Smooth muscle cell (in vitro differentiated cells): ENCODE results near the gene MARCHF9. TPM values are rescaled to one million over a fixed set of nuclear protein-coding genes. Genes with fewer than 3 reads are reported as not detected.

Experiments used
- DNase-seq: peaks from one replicate; lab custom pipeline; 2025; ENCODE audit not compliant: unreplicated experiment; lab: John Stamatoyannopoulos, UW
- H2AFZ ChIP-seq: fragments of 200-600 bp; sonication (generic); 2 replicates; pipeline ENCODE4 v1.6.0; 2016; ENCODE audit warnings: antibody characterized with exemption, low read depth, mild to moderate bottlenecking
- H3F3A ChIP-seq: fragments of 200-600 bp; sonication (generic); 2 replicates; pipeline ENCODE4 v1.6.0; 2017; ENCODE audit warnings: antibody characterized with exemption, low read depth
- H3K27ac ChIP-seq: fragments of 200-600 bp; sonication (generic); 2 replicates; pipeline ENCODE4 v1.5.1; 2016; ENCODE audit warnings: low read depth, mild to moderate bottlenecking
- H3K27me3 ChIP-seq: fragments of 200-600 bp; sonication (generic); 2 replicates; pipeline ENCODE4 v1.6.1; 2016; ENCODE audit warnings: low read depth, mild to moderate bottlenecking
- H3K36me3 ChIP-seq: fragments of 200-600 bp; sonication (generic); 2 replicates; pipeline ENCODE4 v1.5.1; 2016; ENCODE audit warnings: low read depth
- H3K4me1 ChIP-seq: fragments of 200-600 bp; sonication (generic); 2 replicates; pipeline ENCODE4 v1.5.1; 2016; ENCODE audit warnings: low read depth
- H3K4me2 ChIP-seq: fragments of 200-600 bp; sonication (generic); 2 replicates; pipeline ENCODE4 v1.6.0; 2016; ENCODE audit warnings: mild to moderate bottlenecking
- H3K4me3 ChIP-seq: fragments of 200-600 bp; sonication (generic); 2 replicates; pipeline ENCODE4 v1.5.1; 2016; ENCODE audit warnings: mild to moderate bottlenecking
- H3K79me2 ChIP-seq: fragments of 200-600 bp; sonication (generic); 2 replicates; pipeline ENCODE4 v1.6.0; 2016; ENCODE audit warnings: low read depth, mild to moderate bottlenecking
- H3K9ac ChIP-seq: fragments of 200-600 bp; sonication (generic); 2 replicates; pipeline ENCODE4 v1.6.0; 2016; ENCODE audit warnings: low read depth
- H3K9me3 ChIP-seq: fragments of 200-600 bp; sonication (generic); replicated peaks from 2 replicates; pipeline ENCODE4 v1.5.1; 2016; ENCODE audit warnings: low read depth
- H4K20me1 ChIP-seq: fragments of 200-600 bp; sonication (generic); 2 replicates; pipeline ENCODE4 v1.6.0; 2016; ENCODE audit warnings: low read depth
- CTCF ChIP-seq: fragments of 200-600 bp; sonication (generic); IDR thresholded peaks from 2 replicates; pipeline ENCODE4 v1.5.1; 2017; ENCODE audit warnings: borderline replicate concordance, mild to moderate bottlenecking, antibody characterized with exemption; ENCODE audit not compliant: insufficient read depth, poor library complexity, severe bottlenecking
- WGBS: methylation state at CpG from one replicate; pipeline ENCODE4 v1.1.7; 2016; ENCODE audit warnings: low lambda C conversion rate; 5-methylcytosine and 5-hydroxymethylcytosine counted together
- polyA plus RNA-seq: library from polyadenylated mRNA; unstranded; fragments of >200 nt; fragmentation: Nextera tagmentation; extraction: Ambion mirVana; gene quantifications from 2 replicates; pipeline ENCODE4 v1.2.1, GENCODE V29; 2016
- total RNA-seq: library from RNA; depleted of rRNA; stranded (reverse); fragments of >200 nt; gene quantifications from 2 replicates; pipeline ENCODE4 v1.2.3, GENCODE V29; 2014

The MARCHF9 gene
- total and polyA plus RNA-seq, 2 experiments from 2014 or later = 3.7 to 8.6 TPM

GRCh38 chr12:57726884-57727757 lies 27.8 kb upstream of the MARCHF9 start:
- no peak overlapping the region for H3K9ac ChIP-seq
- peaks cover 3% of the 10 kb centered on the region for H3K4me1 ChIP-seq
- no peaks in the 10 kb centered on the region for H3K9me3 ChIP-seq
- WGBS = 17% methylated on average over 75 of the region's 76 CpGs
- TF ChIP-seq CTCF = peak; percentile 17
- H3K36me3 ChIP-seq = no peaks in the 10 kb centered on the region
- no peak overlapping the region for H2AFZ ChIP-seq
- H3K27ac ChIP-seq = no peak overlapping the region
- no peaks in the 10 kb centered on the region for H4K20me1 ChIP-seq
- peaks cover 75% of the 10 kb centered on the region for H3K27me3 ChIP-seq
- no peaks in the 10 kb centered on the region for H3F3A ChIP-seq
- DNase-seq = peak; percentile 15
- no peaks in the 10 kb centered on the region for H3K79me2 ChIP-seq
- H3K4me3 ChIP-seq = peak overlapping the region; percentile 56
- H3K4me2 ChIP-seq = peak overlapping the region; percentile 93

- Histone ChIP-seq H3K4me2 (no peak overlapping the region), H3K36me3 (no peaks in the 10 kb centered on the region), H4K20me1 (no peaks in the 10 kb centered on the region), H3K4me3 (no peak overlapping the region), H3K9me3 (no peaks in the 10 kb centered on the region), H3K9ac (no peak overlapping the region), H3K4me1 (peaks cover 3% of the 10 kb centered on the region), H3K79me2 (no peaks in the 10 kb centered on the region), H3K27ac (no peak overlapping the region), H3K27me3 (peaks cover 83% of the 10 kb centered on the region), H2AFZ (no peak overlapping the region), H3F3A (no peaks in the 10 kb centered on the region)
- TF ChIP-seq CTCF = no peak
- WGBS = 47% methylated on average over 21 of the region's 21 CpGs
- DNase-seq = no peak
Measured at GRCh38 chr12:57727758-57728395, 27.0 kb upstream of the MARCHF9 start.

GRCh38 chr12:57729321-57729844 lies 25.5 kb upstream of the MARCHF9 start:
- Histone ChIP-seq H3K4me2 (no peak overlapping the region), H3K36me3 (no peaks in the 10 kb centered on the region), H3K27ac (no peak overlapping the region), H3F3A (no peaks in the 10 kb centered on the region), H3K79me2 (no peaks in the 10 kb centered on the region), H3K9me3 (no peaks in the 10 kb centered on the region), H3K4me1 (peaks cover 3% of the 10 kb centered on the region), H3K27me3 (peaks cover 96% of the 10 kb centered on the region), H3K9ac (no peak overlapping the region), H2AFZ (no peak overlapping the region), H4K20me1 (no peaks in the 10 kb centered on the region), H3K4me3 (no peak overlapping the region)
- DNase-seq = no peak
- no peak for TF ChIP-seq CTCF
- 76% methylated on average over 5 of the region's 5 CpGs for WGBS
